UCSD-AML1 (cell line): ENCODE results near the gene ATP13A1.
"Not testable (repeated sequence)": the region's sequence is repeated elsewhere in the genome, so short reads cannot be mapped to it uniquely, and the experiment has no call there.

Experiments used
- DNase-seq: peaks from one replicate; lab custom pipeline; 2025; ENCODE audit not compliant: unreplicated experiment; lab: John Stamatoyannopoulos, UW

The ATP13A1 gene

DNA sequence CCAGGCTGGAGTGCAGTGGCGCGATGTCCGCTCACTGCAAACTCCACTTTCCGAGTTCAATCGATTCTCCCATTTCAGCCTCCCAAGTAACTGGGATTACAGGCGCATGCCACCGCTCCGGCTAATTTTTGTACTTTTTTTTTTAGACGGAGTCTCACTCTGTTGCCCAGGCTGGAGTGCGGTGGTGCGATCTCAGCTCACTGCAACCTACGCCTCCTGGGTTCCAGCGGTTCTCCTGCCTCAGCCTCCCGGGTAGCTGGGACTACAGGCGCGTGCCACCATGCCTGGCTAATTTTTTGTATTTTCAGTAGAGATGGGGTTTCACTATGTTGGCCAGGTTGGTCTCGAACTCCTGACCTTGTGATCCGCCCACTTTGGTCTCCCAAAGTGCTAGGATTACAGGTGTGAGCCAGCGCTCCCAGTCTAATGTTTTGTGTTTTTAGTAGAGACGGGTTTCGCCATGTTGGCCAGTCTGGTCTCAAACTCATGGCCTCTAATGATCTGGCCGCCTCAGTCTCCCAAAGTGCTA is 2.0 kb upstream of the ATP13A1 start:
- DNase-seq = not testable (repeated sequence)

DNA sequence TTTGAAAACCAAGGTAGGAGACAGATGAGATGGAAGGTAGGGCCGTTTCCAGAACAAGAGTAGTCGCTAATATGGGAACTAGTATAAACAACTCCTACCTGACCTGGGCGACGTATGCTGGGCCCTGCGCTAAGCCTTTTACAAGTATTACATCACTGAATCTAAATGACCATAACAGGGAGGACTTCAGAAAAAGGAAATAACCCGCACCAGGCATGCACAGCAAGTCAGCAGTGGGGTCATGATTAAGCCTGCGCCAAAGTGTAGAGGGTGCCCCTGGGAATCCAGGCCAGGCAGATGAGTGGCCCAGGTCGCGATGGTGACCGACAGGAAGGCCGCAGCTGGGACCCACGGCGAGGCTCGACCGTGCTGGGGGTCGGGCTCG is 613 bp downstream of the ATP13A1 start:
- DNase-seq = no peak

DNA sequence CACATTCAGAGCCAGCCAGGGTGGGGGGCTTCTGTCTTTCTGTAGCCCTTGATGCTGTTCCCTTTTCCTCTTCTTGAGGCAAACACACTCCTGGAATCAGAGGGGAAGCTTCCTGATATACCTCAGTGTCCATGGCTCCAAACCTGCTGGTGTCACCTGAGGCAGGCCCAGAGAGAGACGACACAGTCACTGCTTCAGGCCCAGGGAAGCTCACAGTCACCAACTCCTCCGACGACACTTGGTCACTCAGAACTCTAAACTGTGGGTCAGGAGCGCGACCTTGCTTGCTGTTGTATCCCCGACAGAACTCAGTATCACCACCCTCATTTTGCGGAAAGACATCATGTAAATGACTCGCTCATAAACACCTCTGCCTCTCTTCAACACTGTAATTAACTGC is 1.1 kb downstream of the ATP13A1 start:
- DNase-seq = no peak

DNA sequence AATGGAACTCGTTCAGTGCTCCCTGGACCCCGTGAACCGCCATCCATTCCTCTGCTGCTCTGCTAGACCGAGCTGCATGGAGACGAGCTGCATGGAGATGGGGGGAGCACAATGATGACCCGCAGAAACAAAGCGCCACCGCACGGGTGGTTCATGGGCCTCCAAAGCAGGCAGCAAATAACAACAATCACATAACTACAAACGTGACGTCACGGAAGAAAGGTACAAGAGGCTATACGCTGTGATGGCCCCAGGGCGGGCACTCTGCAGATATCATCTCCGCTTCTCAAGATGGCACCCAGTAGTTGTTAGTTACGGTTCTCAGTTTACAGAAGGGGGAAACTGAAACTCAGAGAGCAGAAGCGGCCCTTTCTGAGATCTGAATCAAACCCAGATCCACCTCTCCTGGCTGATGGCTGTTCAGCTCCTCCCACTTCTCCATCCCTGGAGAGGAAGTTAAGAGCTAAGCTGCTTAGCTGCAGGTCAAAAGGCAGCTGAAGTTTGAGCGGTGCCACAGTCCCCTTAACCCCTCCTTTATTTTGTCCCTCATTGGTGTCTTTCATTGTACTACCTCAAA is 1.7 kb downstream of the ATP13A1 start:
- peak; percentile 13 for DNase-seq

DNA sequence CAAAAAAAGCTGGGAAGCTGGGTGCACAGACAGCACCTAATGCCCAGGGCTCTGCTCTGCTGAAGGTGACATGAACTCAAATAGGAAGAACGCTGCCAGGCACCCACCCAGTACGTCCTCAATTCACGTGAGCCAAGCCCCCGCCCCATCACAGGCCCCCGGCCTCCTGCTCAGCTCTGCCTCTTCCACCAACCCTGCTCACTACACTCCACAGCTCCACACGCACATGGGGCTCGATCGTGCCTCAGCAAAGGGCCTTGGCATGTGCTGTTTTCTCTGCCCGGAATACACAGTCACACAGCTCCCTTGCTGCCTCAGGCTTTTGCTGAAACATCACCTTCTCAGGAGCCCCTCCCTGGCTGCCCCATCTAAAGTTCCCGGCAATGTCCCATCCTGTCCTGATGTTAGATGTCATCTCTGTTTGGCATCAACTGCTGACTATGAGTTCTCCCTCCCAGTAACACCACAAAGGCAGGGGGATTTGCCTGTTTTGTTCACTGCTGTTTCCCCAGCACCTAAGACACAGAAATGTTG is 2.3 kb downstream of the ATP13A1 start:
- DNase-seq = no peak

DNA sequence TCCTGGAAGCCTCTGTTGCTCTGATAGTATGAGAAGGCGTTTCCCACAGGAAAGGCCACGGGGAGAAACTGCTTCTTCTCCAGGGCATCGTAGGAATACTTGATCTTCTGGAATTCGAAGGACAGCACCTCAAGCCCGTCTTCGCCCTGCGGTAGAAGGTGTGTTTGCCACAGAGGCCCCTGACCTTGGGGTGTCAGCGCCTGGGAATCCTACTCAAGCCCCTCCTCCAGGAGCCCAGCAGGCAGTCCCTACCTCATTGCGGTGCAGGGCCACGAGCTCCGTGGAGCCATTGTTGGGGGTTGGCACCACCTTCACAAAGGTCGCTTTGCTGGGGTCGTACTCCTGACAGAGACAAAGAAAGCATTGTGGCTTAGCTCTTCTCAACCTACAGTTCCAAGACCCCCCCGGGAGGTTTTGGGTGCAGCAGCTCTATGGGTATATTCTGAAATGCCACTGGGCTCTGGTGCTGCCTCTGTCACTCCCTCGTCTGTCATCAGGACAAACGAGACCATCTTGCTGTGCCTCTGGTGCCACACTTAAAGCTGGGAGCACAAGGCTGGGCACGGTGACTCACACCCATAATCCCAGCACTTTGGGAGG is 3.7 kb downstream of the ATP13A1 start:
- no peak for DNase-seq

DNA sequence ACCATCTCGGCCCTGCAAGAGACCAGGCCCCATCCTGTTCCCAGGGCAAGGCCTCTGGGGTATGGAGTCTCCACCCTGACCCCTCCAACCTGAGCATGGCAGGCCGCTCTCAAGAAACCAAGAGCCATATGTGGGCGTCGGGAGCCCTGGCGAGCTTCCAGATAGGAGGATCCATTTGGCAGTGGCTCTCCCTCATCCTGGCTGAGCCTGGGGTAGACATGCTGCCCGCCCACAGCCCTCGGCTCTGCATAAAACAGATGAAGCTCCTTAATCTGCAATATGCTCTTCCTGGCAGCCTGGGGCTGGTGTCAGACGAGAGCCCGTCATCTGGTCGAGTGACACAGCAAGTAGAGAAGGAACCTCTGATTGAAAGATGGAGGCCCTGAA is 6.1 kb downstream of the ATP13A1 start:
- no peak for DNase-seq

DNA sequence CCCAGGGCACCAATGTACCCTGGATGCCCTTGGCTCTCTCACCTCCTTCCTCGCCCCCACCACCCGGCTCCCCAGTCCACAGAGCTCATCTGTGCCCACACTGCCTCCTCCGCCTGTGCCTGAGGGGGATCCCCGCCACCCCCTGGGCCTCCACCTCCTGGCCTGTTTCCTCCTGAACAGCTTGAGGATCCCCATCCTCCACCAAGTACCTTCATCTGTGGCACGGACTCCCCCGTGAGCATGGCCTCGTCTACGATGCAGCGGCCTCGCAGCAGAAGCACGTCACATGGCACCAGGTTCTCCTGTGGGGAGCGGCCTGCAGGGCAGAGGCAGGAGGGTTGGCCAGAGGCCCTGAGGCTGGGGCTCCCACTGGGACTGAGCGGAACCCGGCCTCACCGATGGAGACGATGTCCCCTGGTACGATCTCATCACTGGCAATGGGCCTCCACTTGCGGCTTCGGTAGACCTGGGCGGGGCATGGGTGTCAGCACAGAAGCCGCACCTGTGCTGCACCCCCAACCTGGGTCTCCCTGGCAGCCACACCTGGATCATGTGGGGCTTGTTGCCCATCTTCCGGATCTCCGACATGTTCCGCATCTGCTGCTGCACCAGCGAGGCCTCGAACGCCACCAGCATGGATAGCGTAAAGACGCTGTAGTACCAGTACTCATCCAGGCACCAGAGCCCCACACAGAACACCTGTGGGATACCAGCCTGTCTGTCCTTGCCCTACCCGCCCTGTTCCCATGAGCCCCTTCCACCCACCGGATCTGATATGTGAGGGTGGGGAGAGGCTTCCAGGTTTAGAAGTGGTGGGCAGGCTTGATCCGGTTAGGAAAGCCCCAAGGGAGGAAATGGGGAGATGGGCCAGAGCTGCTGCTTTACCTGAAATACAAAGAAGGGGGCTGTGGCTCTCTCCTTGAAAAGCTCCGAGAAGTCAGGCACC is 6.8 kb downstream of the ATP13A1 start:
- no peak for DNase-seq

DNA sequence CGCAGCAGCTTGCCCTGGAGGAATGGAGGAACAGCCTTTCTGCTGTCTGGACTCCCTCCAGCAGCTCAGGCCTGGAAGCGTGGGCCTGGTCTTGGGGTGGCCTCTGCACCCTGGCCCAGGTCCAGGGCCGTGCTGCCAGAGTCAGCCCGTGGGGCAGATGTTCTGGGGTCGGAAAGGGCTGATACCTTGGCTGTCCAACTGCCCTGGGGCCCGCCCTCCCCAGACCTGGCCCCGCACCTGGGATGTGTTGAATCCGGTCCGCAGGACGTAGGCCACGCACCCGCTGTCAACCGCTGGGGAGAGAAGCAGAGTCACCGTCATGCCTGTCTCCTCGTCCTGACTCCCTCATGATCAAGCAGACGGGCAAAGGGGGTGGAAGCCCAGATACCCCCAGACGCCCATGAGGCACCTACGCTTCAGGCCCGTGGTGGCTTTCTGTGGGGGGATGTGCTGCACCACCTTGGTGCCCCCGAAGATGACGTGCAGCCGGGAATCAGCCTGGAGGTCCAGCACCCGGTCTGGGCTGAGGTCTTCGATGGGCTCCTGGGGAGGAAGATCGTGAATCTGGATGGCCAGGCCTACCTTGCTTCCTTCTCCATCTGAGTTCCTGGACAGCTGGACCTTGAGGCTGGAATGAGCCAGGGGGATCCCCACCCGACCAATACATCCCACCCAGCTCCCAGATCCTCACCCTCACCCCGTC is 7.7 kb downstream of the ATP13A1 start:
- no peak for DNase-seq

DNA sequence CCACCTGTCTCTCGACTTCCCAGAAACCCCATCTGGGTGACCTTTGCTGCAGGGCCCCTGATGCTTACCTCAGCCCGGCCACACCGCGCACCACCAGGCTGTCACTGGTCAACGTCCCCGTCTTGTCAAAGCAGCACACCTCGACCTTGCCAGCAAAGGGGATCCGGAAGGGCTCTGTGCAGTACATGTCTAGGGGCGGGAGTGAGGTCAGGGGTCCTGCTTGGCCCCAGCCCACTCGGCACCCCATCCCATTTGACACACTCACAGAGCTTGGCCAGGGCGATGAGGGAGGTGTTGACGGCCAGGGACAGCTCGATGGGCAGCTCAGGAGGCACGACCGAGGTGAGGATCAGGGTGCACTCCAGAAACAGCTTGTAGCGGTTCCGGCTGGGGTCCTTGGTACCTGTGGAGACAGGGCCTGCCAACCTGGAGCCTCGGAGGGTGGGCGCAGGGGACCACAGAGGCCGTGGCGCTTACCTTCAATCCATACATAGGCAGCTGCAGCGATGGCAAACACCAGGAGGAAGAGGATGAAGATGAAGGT is 8.4 kb downstream of the ATP13A1 start:
- no peak for DNase-seq

DNA sequence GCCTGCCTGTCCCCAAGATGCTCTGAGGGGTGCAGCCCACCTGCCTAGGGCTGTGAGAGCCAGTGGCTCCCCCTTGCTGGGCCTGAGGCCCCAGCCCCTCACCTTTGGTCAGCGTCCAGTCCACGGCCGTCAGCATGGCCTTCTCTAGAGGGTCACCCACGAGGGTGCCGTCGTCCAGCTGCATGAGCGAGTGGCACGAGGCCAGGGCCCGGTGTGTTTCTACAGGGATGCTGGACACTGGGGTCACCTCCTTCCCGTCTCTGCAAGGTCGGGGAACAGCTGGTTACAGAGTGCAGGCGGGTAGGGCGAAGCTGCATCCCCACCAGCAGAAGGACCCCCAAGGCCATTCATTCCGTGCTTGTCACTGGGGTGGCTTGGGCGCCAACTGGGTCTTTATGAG is 9.0 kb downstream of the ATP13A1 start:
- no peak for DNase-seq

DNA sequence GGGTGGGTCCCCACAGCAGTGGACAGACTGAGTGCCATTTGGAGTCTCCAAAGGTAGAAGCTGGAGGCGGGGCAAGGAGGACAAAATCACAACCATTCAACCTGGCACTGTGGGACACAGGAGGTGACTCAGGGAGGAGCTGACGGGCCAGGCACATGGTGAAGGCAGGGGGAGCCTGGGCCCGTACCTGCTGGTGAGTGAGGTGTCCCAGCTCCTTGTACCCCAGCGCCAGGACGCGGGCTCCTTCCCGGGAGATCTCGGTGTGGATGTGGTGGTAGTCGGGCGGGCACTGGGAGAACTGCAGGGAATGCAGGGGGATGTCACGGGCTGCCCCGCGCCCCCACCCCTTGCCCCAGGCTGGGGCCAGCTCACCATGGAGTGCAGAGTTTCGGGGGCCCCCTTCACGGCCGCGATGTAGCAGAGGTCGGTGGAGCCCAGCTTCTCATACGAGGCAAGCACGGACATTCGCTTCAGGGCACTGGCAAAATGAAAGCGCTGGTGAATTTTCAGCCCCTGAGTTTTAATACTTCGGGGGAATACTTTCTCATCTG is 9.8 kb downstream of the ATP13A1 start:
- no peak for DNase-seq

DNA sequence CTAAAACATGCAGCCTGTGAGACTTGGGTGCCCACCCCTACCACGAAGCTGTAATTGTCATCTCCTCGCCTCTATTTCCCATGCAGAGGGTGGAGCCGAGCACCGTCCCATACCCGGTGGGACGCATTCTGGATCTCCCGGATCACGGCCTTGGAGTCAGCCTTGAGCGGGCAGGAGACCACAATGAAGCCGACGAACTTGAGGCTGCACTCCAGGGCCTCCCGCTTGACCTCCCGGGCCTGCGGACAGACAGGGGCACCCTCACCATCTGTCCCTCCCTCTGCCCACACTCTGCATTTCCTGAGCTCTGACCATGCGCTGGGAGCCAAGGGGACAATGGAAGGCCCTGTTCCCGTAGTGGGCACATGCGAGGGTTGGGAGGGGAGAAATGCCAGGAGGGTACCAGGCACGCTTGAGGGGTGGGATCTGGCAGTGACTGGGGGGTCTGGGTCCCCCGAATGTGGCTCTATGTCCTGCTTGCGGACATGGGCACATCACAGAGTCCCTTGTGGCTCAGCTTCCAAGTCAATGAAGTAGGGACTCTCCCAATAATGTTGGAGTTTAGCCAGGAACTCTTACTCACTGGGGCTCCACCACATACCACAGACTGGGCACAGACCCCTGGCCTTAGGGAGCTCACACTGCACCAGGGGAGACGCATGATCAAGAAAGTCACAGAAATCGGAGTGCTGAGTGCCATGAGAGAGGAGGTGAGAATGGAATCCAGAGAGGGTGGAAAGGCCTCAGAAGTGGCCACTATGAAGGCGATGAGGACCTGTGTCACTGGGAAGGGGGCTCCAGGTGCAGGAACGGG is 10.8 kb downstream of the ATP13A1 start:
- no peak for DNase-seq

DNA sequence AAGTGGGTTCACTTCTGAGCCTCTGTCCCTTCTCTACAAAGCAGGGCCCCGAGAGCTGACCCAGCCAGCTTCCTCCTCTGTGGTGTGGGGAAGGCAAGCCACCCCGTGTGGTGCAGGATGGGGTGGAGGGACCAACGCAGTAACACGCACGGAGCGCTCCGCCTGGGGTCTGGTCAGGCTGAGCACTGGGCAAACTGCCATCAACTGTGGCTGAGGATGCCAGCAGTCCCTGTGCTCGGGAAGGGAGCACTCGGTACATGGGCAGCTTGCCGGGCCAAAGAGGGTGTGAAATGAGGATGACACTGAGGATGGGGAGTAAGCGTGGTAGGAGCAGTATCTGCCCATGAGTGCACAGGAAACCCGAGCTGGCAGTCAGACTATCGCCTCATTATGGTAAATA is 12.4 kb downstream of the ATP13A1 start:
- DNase-seq = no peak

DNA sequence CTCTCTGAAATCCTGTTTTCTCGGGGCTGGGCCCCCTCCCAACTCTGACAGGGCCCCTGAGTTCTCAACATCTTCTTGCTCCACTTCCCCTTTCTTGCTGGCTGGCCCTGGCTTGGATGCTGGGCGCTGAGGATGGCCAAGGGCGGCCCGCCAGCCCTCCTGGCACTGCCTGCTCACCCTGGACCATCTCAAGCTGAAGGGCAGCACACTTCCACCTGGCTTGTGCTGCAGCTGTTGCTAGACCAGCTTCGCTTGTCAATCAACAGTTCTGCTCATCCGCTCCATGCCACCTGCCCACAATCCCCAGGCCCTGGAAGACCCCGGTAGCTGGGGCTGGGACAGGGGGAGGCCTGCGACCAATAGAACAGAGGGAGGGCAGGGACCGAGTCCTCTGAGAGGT is 13.1 kb downstream of the ATP13A1 start:
- no peak for DNase-seq

DNA sequence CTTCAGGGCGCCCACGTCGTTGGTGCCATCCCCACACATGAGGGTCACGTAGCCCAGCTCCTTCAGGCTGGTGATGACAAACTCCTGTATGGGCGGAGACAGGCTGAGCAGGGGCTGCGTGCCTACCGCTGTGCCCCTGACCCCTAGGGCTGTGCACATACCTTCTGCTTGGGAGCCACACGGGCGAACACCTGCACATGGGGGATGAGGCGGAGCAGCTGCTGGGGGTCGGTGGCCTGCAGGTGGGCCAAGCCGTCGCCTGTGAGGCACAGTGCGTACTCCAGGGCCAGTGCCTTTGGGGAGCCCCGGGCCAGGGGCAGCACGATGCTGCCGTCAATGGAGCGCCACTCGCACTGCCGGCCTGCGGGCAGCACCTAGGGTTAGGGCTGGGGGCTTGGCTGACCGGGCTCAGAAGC is 13.9 kb downstream of the ATP13A1 start:
- DNase-seq = no peak

DNA sequence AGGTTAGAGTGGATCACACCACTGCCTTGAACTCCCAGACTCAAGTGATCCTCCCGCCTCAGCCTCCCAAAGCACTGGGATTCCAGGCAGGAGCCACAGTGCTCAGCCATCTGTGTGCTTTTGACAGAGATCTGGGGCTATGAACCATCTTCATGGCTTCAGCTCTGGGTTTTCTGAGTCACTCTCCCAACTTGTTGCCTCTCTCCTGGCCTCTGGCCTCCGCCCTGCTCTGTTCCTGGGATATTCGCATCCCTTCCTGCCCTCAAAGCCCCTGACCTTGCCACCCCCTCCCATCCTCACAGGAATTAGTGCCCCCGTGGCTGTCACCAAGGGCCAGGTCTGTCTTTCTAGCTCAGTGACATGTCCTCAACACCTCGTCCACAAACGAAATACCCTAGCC is 14.3 kb downstream of the ATP13A1 start:
- DNase-seq = no peak

DNA sequence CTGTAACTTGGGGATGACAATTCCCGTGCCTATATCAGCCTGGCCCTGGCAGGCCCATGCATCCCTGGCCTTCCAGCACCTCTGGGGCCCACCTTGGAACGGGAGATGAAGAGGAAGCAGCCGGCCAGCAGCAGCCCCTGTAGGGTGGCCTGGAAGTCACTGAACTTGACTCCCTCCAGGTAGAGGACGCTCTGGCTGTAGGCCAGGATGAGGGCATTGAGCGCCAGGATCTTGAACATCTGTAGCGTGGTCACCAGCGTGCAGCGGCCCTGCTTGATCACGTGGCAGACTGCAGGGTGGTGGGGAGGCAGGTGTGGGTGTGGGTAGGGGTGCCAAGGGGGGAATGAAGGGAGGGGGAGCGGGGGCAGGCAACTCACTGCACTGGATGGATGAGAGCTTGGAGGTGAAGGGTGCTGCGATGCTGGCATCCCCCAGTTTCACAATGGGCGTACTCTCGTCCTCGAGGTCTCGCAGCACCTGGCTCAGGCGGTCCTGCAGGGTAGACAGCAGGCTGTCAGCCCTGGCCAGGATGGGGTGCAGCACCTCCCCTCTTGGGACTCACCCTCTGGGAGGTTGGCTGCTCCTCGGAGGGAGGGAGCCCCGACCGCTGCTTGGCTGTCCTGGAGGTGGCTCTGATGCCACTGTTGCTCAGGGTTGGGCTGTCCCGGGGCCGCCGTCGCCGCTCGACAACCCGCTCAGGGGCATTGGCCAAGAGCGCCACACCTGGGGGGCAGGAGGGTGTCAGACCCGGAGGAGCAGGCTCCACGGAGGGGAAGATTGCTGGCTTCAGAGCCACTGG is 16.2 kb downstream of the ATP13A1 start:
- DNase-seq = no peak
